Lower leg skin (tissue), 4 donors: ENCODE data around the gene TRIM27. TPM values are rescaled to one million over a fixed set of nuclear protein-coding genes. Genes with fewer than 3 reads are reported as not detected.

ENCODE experiments used
- DNase-seq, 2 donors: peaks; one replicate each; pipeline ENCODE4 v3.0.0-alpha.2; 2019; ENCODE audit warnings: low spot score in 2 of 2
- H3K4me3 ChIP-seq: fragments of 200-600 bp; sonication (generic); 2 replicates; pipeline ENCODE4 v1.5.1; 2017; ENCODE audit warnings: mild to moderate bottlenecking, low read depth; ENCODE audit not compliant: poor library complexity, severe bottlenecking
- CTCF ChIP-seq, 3 donors: fragments of 450-650 bp; IDR thresholded peaks; one replicate each; pipeline ENCODE4 v1.5.1; 2016; ENCODE audit warnings: antibody characterized with exemption in 3 of 3, mild to moderate bottlenecking in 3 of 3, moderate library complexity in 2 of 3
- POLR2A ChIP-seq, 2 donors: fragments of 450-650 bp; IDR thresholded peaks; one replicate each; pipeline ENCODE4 v1.6.1; 2016 to 2017; ENCODE audit warnings: antibody characterized with exemption in 2 of 2, mild to moderate bottlenecking in 1 of 2, moderate library complexity in 1 of 2
- WGBS, 2 donors: methylation state at CpG; one replicate each; pipeline ENCODE4 v1.1.5; 2018; 5-methylcytosine and 5-hydroxymethylcytosine counted together
- intact Hi-C: fragments of 100-400 bp; cut with DNase I; formaldehyde crosslinking; loops from one replicate; pipeline ENCODE4 v1.15.0; 2023; ENCODE audit warnings: low total_unique reads
- total RNA-seq, 4 donors: library from RNA; depleted of rRNA; stranded (reverse); fragments of >200 nt; gene quantifications; one replicate each; pipeline ENCODE4 v1.1.0, GENCODE V29; 2016

Gene TRIM27
- total RNA-seq, 4 donors from 2014 or later, result 32.2 to 38.9 (median 35.6) TPM

- no peak overlapping the region for H3K4me3 ChIP-seq
- DNase-seq, result no peak
- TF ChIP-seq POLR2A (IDR thresholded peaks at IDR 0.05) (no peak), CTCF (IDR thresholded peaks at IDR 0.05) (no peak)
- intact Hi-C loops, result no loop called here
Measured at GRCh38 chr6:28901831-28902230, 22.0 kb downstream of the TRIM27 start.

GRCh38 chr6:28900577-28901256 lies 23.1 kb downstream of the TRIM27 start:
- intact Hi-C loops, result no loop called here
- no peak overlapping the region for H3K4me3 ChIP-seq
- 78 to 80% methylated on average over 5 of the region's 5 CpGs for WGBS, 2 donors
- no peak for DNase-seq
- TF ChIP-seq POLR2A (IDR thresholded peaks at IDR 0.05), result no peak
- TF ChIP-seq CTCF (IDR thresholded peaks at IDR 0.05), result no peak

- 74 to 88% methylated on average over 2 of the region's 2 CpGs for WGBS, 2 donors
- TF ChIP-seq POLR2A (IDR thresholded peaks at IDR 0.05) (no peak), CTCF (IDR thresholded peaks at IDR 0.05) (no peak)
- intact Hi-C loops, result no loop called here
- no peak for DNase-seq
- H3K4me3 ChIP-seq, result no peak overlapping the region
Measured at GRCh38 chr6:28898710-28898965, 25.1 kb downstream of the TRIM27 start.

DNA sequence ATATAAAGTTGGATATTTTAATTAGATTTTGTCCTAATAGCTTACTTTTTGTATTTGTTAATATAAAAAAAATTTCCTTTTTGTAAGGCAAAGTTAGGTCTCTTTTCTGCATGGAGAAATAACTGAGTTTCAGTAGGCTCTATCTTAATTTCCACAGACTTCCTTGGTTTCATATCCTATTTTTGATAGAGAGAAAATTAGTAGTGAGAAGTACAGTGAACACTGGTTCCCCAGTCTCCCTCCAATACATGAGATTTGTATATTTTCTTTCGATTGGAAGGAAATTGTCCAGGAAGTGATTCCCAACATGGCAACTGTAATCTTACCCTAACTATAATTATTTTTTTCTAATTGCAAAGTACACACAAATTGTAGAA lies 26.4 kb downstream of the TRIM27 start:
- intact Hi-C loops, result no loop called here
- 4 to 6% methylated on average over 1 of the region's 1 CpG for WGBS, 2 donors
- peak overlapping the region; percentile 47 for H3K4me3 ChIP-seq
- TF ChIP-seq CTCF (IDR thresholded peaks at IDR 0.05) (no peak), POLR2A (IDR thresholded peaks at IDR 0.05) (no peak)
- DNase-seq, result no peak

GRCh38 chr6:28896505-28897368 lies 27.0 kb downstream of the TRIM27 start:
- TF ChIP-seq POLR2A (IDR thresholded peaks at IDR 0.05) (no peak), CTCF (IDR thresholded peaks at IDR 0.05) (no peak)
- intact Hi-C loops, result no loop called here
- 0 to 1% methylated on average over 35 to 41 of the region's 41 CpGs for WGBS, 2 donors
- peak; percentile 43 to 90 for DNase-seq
- H3K4me3 ChIP-seq, result peak overlapping the region; percentile 47
